Renal pelvis (tissue), 4 donors: ENCODE results near the gene SRRT. TPM values are rescaled to one million over a fixed set of nuclear protein-coding genes. Genes with fewer than 3 reads are reported as not detected.
"Not testable (repeated sequence)": the region's sequence is repeated elsewhere in the genome, so short reads cannot be mapped to it uniquely, and the experiment has no call there.

Experiments used
- DNase-seq: peaks from one replicate; pipeline ENCODE4 v3.0.0-alpha.2; 2013
- polyA plus RNA-seq, 3 donors: library from polyadenylated mRNA; unstranded; fragments of 120-200 nt; gene quantifications; one replicate each; pipeline ENCODE4 v1.2.1, GENCODE V29; 2013; ENCODE audit not compliant: insufficient read length in 3 of 3

The SRRT gene
- polyA plus RNA-seq, 3 donors = 188 to 206 (median 191) TPM

DNA sequence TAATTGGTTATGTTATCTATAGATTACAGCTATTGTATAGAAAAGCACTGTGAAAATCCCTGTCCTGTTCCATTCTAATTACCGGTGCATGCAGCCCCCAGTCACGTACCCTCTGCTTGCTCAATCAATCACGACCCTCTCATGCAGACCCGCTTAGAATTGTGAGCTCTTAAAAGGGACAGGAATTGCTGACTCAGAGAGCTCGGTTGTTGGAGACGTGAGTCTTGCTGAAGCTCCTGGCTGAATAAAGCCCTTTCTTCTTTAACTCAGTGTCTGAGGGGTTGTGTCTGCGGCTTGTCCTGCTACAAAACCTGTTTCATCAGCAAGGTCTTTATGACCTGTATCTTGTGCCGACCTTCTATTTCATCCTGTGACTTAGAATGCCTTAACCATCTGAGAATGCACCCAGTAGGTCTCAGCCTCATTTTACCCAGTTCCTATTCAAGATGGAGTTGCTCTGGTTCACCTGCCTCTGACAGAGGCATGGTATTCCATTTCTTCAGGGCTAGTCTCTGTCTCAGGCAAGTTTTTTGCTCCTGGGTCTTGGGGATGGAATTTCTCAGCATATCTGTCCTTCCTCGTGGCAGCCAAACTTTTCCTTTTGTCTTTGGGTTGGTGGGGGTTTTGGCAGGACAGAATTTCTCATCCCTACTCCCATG lies 45.0 kb downstream of the SRRT start:
- not testable (repeated sequence) for DNase-seq

DNA sequence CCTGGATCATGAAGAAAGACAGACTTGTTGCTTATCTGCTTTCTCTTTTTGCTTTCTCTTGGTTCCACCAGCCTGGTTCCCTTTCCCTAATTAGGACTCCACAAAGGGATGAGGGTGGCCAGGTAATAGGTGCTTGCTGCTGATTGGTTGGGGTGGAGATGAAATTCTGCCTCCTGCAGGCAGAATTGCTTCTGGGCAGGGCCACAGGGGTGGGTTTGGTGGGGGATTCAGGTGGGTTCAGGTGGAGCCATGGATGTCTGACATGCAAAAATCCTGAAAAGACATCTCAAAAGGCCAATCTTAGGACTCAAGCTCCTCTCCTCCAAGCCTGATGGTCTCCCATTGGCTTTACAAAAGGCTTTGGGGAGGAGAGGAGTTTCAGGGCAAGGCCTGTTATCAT lies 46.1 kb downstream of the SRRT start:
- DNase-seq = no peak

DNA sequence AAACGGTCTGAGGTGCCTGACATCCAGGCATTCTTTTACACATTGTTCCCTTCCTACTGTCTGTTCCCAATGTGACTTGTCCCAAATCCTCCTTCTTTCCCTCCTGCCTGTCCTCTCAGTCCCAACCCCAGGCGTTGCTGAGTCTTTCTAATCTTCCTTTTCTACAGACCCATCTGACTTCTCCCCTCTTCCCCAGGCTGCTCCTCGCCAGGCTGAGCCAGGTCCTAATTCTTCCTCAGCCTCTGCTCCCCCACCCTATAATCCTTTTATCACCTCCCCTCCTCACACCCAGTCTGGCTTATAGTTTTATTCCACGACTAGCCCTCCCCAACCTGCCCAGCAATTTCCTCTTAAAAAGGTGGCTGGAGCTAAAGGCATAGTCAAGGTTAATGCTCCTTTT lies 48.7 kb downstream of the SRRT start:
- DNase-seq = not testable (repeated sequence)

DNA sequence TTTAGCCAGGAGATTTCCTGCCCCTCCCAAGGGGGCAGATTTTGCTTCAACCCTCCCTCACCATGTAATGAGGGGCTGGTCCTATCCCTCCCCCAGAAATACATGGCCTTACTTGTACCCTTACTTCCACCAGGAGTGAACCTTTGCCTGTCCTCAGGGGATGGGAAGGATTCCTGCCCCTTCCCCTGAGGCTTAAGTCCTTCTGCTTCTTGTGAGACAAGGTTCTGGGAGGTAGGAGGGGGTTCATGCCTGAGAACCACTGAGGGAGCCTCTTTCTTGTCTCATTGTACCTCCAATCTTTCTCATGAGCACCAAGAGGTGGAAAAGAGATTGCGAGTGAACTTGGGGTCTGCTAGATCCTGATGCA lies 54.9 kb downstream of the SRRT start:
- no peak for DNase-seq

DNA sequence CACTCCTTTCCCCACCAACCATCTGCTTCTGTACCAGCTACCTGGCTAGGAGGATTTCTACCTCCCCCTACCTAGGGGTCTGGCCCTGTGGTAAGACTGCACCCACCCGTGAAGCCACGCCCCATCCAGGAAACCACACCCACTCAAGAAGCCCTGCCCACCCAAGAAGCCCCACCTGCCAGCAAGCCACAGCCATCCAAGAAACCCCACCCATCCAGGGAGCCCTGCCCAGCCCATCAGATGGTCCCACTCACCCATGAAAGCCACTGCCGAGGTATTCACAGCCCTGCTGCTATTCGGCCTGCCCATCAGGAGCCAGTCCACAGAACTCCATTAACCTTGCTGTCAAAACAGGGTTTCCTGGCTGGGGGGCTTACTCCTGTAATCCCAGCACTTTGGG lies 58.8 kb downstream of the SRRT start:
- DNase-seq = no peak

DNA sequence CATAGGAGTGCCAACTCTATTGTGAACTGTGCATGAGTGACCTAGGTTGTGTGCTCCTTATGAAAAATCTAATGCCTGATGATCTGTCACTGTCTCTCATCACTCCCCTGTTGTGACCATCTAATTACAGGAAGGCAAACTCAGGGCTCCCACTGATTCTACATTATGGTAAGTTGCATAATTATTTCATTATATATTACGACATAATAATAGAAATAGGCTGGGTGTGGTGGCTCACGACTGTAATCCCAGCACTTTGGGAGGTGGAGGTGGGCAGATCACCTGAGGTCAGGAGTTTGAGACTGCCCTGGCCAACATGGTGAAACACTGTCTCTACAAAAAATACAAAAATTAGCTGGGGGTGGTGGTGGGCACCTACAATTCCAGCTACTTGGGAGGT lies 60.5 kb downstream of the SRRT start:
- not testable (repeated sequence) for DNase-seq

DNA sequence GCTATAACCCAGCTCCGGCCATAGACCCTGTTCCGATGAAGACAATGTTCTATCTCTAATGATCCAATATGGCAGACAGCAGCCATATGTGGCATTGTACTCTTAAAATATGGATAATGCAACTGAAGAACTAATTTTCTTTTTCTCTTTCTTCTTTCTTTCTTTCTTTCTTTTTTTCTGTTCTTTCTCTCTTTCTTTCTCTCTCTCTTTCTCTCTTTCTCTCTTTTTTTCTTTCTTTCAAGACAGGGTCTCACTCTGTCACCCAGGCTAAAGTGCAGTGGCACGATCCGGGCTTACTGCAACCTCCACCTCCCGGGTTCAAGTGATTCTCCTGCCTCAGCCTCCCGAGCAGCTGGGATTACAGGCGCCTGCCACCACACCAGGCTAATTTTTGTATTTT lies 61.3 kb downstream of the SRRT start:
- DNase-seq = not testable (repeated sequence)

Other genes starting within 250 kb of the SRRT start
- gene TFR2, start 233.6 kb upstream of the SRRT start, polyA plus RNA-seq = 1 to 10 TPM in 2 of 3 donors, under 1 TPM in 1; 0.80 to 1.2 (median 1.1) TPM
- under 1 TPM in 1 of 3 donors, not detected in 2; 0.09 TPM for gene ACTL6B, start 218.7 kb upstream of the SRRT start, polyA plus RNA-seq
- 100 to 1,000 TPM; 195 to 236 (median 231) TPM for gene GNB2, start 201.4 kb upstream of the SRRT start, polyA plus RNA-seq
- gene GIGYF1, start 180.9 kb upstream of the SRRT start, polyA plus RNA-seq = 10 to 100 TPM; 44.1 to 63.6 (median 52.7) TPM
- 10 to 100 TPM; 29.4 to 33.3 (median 32.6) TPM for gene POP7, start 169.0 kb upstream of the SRRT start, polyA plus RNA-seq
- gene EPO, start 154.6 kb upstream of the SRRT start, polyA plus RNA-seq = under 1 TPM in 2 of 3 donors, not detected in 1; 0.16 to 0.34 TPM
- under 1 TPM in 2 of 3 donors, not detected in 1; 0.04 to 0.10 TPM for gene ZAN, start 141.5 kb upstream of the SRRT start, polyA plus RNA-seq
- gene EPHB4, start 47.6 kb upstream of the SRRT start, polyA plus RNA-seq = 100 to 1,000 TPM in 1 of 3 donors, 10 to 100 TPM in 2; 93.3 to 102 (median 98.9) TPM
- 10 to 100 TPM; 27.1 to 37.7 (median 37.4) TPM for gene SLC12A9, start 22.4 kb upstream of the SRRT start, polyA plus RNA-seq
- 10 to 100 TPM; 87.0 to 96.8 (median 96.6) TPM for gene TRIP6, start 7.7 kb upstream of the SRRT start, polyA plus RNA-seq
- 1 to 10 TPM; 2.4 to 4.1 (median 3.1) TPM for gene UFSP1, start 14.6 kb downstream of the SRRT start, polyA plus RNA-seq
- gene ACHE, start 20.8 kb downstream of the SRRT start, polyA plus RNA-seq = 1 to 10 TPM; 5.0 to 5.9 (median 5.3) TPM
- 1 to 10 TPM in 1 of 3 donors, under 1 TPM in 2; 0.59 to 1.1 (median 0.97) TPM for gene MUC3A, start 74.4 kb downstream of the SRRT start, polyA plus RNA-seq
- under 1 TPM; 0.01 to 0.38 (median 0.06) TPM for gene MUC12, start 94.5 kb downstream of the SRRT start, polyA plus RNA-seq
- not detected for gene MUC17, start 145.0 kb downstream of the SRRT start, polyA plus RNA-seq
- gene TRIM56, start 210.4 kb downstream of the SRRT start, polyA plus RNA-seq = 10 to 100 TPM; 14.5 to 23.2 (median 21.9) TPM